IMR-90 (cell line): ENCODE results near the gene DBH. TPM values are rescaled to one million over a fixed set of nuclear protein-coding genes. Genes with fewer than 3 reads are reported as not detected.
A peak's percentile ranks its signal among the peaks of the same experiment; 100 is the strongest.

Source experiments
- ATAC-seq: fragments of 200-7000 bp; cut with Tn5 transposase; 2 replicates; pipeline ENCODE4 v1.9.1; 2020; ENCODE audit warnings: low read depth, mild to moderate bottlenecking, moderate library complexity
- BruUV-seq: library from RNA; stranded (reverse); fragments of 400-500 nt; replicated peaks from 2 replicates; lab custom pipeline; 2021; lab: Mats Ljungman, UMichigan
- CTCF ChIA-PET: fragments of 300-600 bp; formaldehyde crosslinking; extraction: SDS; loops from one replicate; lab custom pipeline; 2021; ENCODE audit warnings: antibody characterized with exemption; lab: Yijun Ruan, JAX
- POLR2A ChIA-PET: fragments of 300-600 bp; sonication (Branson Sonifier 250); formaldehyde crosslinking; loops from one replicate; lab custom pipeline; 2022; ENCODE audit warnings: antibody characterized with exemption; ENCODE audit not compliant: unreplicated experiment; lab: Charles Lee
- DNase-seq: peaks from one replicate; pipeline ENCODE4 v3.0.0; 2013
- H2AFZ ChIP-seq: replicated peaks from 2 replicates; pipeline ENCODE3; 2013; ENCODE audit warnings: low read length, mild to moderate bottlenecking; ENCODE audit not compliant: poor library complexity
- H2AK5ac ChIP-seq: 2 replicates; pipeline ENCODE4 v1.6.1; 2013; ENCODE audit warnings: low read depth, low read length, inconsistent platforms
- H2AK9ac ChIP-seq: replicated peaks from 2 replicates; pipeline ENCODE3; 2013; ENCODE audit warnings: mild to moderate bottlenecking, low read depth, low read length, moderate library complexity; ENCODE audit not compliant: poor library complexity
- H2BK120ac ChIP-seq: 2 replicates; pipeline ENCODE4 v1.6.1; 2013; ENCODE audit warnings: low read depth, low read length, inconsistent platforms
- H2BK15ac ChIP-seq: 3 replicates; pipeline ENCODE4 v1.6.1; 2013; ENCODE audit warnings: low read depth, low read length, inconsistent platforms
- H2BK20ac ChIP-seq: 2 replicates; pipeline ENCODE4 v1.6.1; 2013; ENCODE audit warnings: low read depth, mild to moderate bottlenecking, inconsistent platforms, low read length, moderate library complexity
- H2BK5ac ChIP-seq: 2 replicates; pipeline ENCODE4 v1.6.1; 2013; ENCODE audit warnings: mild to moderate bottlenecking, low read depth, low read length, inconsistent platforms; ENCODE audit not compliant: poor library complexity, severe bottlenecking
- H3K14ac ChIP-seq: replicated peaks from 2 replicates; pipeline ENCODE4 v1.6.1; 2013; ENCODE audit warnings: low read depth, low read length, inconsistent platforms
- H3K18ac ChIP-seq: 2 replicates; pipeline ENCODE4 v1.6.1; 2013; ENCODE audit warnings: low read depth, low read length, control low read depth
- H3K23ac ChIP-seq: 2 replicates; pipeline ENCODE4 v1.6.1; 2013; ENCODE audit warnings: low read depth, low read length, inconsistent platforms
- H3K27ac ChIP-seq: 2 replicates; pipeline ENCODE4 v1.5.1; 2013; ENCODE audit warnings: mild to moderate bottlenecking, control low read depth, low read length; ENCODE audit not compliant: insufficient read depth
- H3K27me3 ChIP-seq: 2 replicates; pipeline ENCODE4 v1.6.1; 2013; ENCODE audit warnings: low read length; ENCODE audit not compliant: control insufficient read depth, insufficient read depth
- H3K36me3 ChIP-seq: 2 replicates; pipeline ENCODE4 v1.6.1; 2013; ENCODE audit warnings: low read length, mixed read lengths; ENCODE audit not compliant: control insufficient read depth, insufficient read depth
- H3K4ac ChIP-seq: 2 replicates; pipeline ENCODE4 v1.6.1; 2013; ENCODE audit warnings: low read depth, low read length, inconsistent platforms
- H3K4me1 ChIP-seq: 2 replicates; pipeline ENCODE4 v1.6.1; 2013; ENCODE audit warnings: low read length, mixed read lengths; ENCODE audit not compliant: control insufficient read depth, insufficient read depth
- H3K4me2 ChIP-seq: 2 replicates; pipeline ENCODE4 v1.6.1; 2013; ENCODE audit warnings: low read depth, mild to moderate bottlenecking, control low read depth, low read length, moderate library complexity
- H3K4me3 ChIP-seq: 2 replicates; pipeline ENCODE4 v1.5.1; 2013; ENCODE audit warnings: low read depth, mild to moderate bottlenecking, control low read depth, low read length, moderate library complexity; ENCODE audit not compliant: insufficient read depth
- H3K56ac ChIP-seq: 2 replicates; pipeline ENCODE4 v1.6.1; 2013; ENCODE audit warnings: low read length, inconsistent platforms; ENCODE audit not compliant: insufficient read depth; ENCODE audit errors: extremely low read depth
- H3K79me1 ChIP-seq, 2 experiments: 2 replicates each; pipeline ENCODE4 v1.6.1; 2013; ENCODE audit warnings: low read length in 2 of 2, inconsistent platforms in 1 of 2, low read depth in 1 of 2
- H3K9ac ChIP-seq: 2 replicates; pipeline ENCODE4 v1.6.1; 2013; ENCODE audit warnings: low read depth, low read length, control low read depth
- H3K9me1 ChIP-seq: 2 replicates; pipeline ENCODE4 v1.6.1; 2013; ENCODE audit warnings: low read length, inconsistent platforms; ENCODE audit not compliant: insufficient read depth
- H3K9me3 ChIP-seq: 2 replicates; pipeline ENCODE4 v1.6.1; 2013; ENCODE audit warnings: low read length; ENCODE audit not compliant: control insufficient read depth, insufficient read depth
- H4K20me1 ChIP-seq: 2 replicates; pipeline ENCODE4 v1.6.1; 2013; ENCODE audit warnings: low read length, inconsistent platforms; ENCODE audit not compliant: insufficient read depth
- H4K5ac ChIP-seq: 2 replicates; pipeline ENCODE4 v1.6.1; 2013; ENCODE audit warnings: mild to moderate bottlenecking, low read depth, low read length, control low read depth
- H4K8ac ChIP-seq, 2 experiments: 2 replicates each; pipeline ENCODE4 v1.6.1; 2013; ENCODE audit warnings: low read depth in 2 of 2, low read length in 2 of 2, control low read depth in 1 of 2, inconsistent platforms in 1 of 2
- H4K91ac ChIP-seq: 2 replicates; pipeline ENCODE4 v1.6.1; 2013; ENCODE audit warnings: low read depth, low read length, inconsistent platforms; ENCODE audit not compliant: insufficient read depth
- BHLHE40 ChIP-seq: fragments of 150-350 bp; IDR thresholded peaks from 2 replicates; pipeline ENCODE4 v1.6.1; 2016; ENCODE audit warnings: mild to moderate bottlenecking, low read depth, low read length
- RAD21 ChIP-seq: IDR thresholded peaks from 2 replicates; pipeline ENCODE4 v1.6.1; 2012; ENCODE audit warnings: low read length, improper control_type of control experiment
- WGBS, 2 experiments: methylation state at CpG; one replicate each; pipeline versions ENCODE4 v1.1.5 to v1.1.7; 2013; ENCODE audit warnings: missing lambda C conversion rate in 2 of 2; ENCODE audit not compliant: insufficient read length in 1 of 2; ENCODE audit errors: extremely low coverage in 2 of 2; 5-methylcytosine and 5-hydroxymethylcytosine counted together
- dilution Hi-C: fragments of 300-500 bp; cut with HindIII; formaldehyde crosslinking; loops from one replicate; pipeline ENCODE4 v1.14.3; 2018; ENCODE audit warnings: low sequenced_read_pairs; ENCODE audit not compliant: unreplicated experiment
- in situ Hi-C: fragments of 300-500 bp; cut with MboI; formaldehyde crosslinking; loops from 3 replicates; pipeline ENCODE4 v1.14.3; 2019; ENCODE audit warnings: low sequenced_read_pairs, inconsistent platforms, mixed read lengths
- intact Hi-C: fragments of 100-400 bp; cut with micrococcal nuclease; formaldehyde crosslinking; loops from 2 replicates; pipeline ENCODE4 v1.10.0; 2022
- polyA plus RNA-seq, 3 experiments: library from polyadenylated mRNA; depleted of rRNA; stranded (reverse); fragments of >200 nt; gene quantifications; 2 replicates each; pipeline ENCODE4 v1.2.3, GENCODE V29; 2012; ENCODE audit warnings: low replicate concordance in 1 of 3
- total RNA-seq: library from RNA; depleted of rRNA; stranded (reverse); fragments of >200 nt; gene quantifications from 2 replicates; pipeline ENCODE4 v1.2.3, GENCODE V29; 2012
- TF ChIP-seq, protein P1 (sequence below): conservative IDR thresholded peaks from 2 replicates; pipeline ENCODE4 v1.5.1; 2012; ENCODE audit warnings: mild to moderate bottlenecking, low read depth, low read length, improper control_type of control experiment
- TF ChIP-seq, protein P2 (sequence below): fragments of 150-350 bp; IDR thresholded peaks from 2 replicates; pipeline ENCODE4 v1.6.1; 2016; ENCODE audit warnings: low read depth, mild to moderate bottlenecking, low read length, moderate library complexity, borderline replicate concordance

Gene DBH
- total and polyA plus RNA-seq, 2 of the 4 experiments (the other 2 are of a cell fraction), result not detected

DNA sequence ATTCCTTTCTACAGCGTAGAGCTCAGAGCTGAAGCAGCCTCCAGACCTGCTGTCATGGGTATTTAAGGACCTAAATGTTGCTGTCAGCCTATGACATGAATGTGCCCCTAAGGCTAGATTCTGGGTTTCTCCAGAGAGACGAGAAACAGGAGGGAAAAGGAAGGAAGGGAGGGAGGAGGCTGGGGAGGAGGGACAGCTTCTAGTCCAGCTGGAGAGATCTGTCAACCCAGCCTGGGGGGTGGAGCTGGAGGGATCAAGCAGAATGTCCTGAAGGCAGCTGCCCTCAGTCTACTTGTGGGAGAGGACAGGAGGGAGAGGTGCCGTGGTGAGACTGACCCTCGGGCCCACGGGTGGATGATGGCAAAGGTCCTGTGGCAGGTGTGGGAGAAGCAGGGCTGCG lies 1.1 kb upstream of the DBH start:
- dilution Hi-C loops, result no loop called here
- no peak overlapping the region for H4K5ac ChIP-seq
- BruUV-seq, result no TSS peak
- H4K91ac ChIP-seq, result no peak overlapping the region
- no peak overlapping the region for H3K14ac ChIP-seq
- H4K8ac ChIP-seq, result no peak overlapping the region
- DNase-seq, result no peak
- no peak overlapping the region for H3K4me3 ChIP-seq
- H3K9ac ChIP-seq, result no peak overlapping the region
- no peak overlapping the region for H3K23ac ChIP-seq
- H2BK15ac ChIP-seq, result no peak overlapping the region
- no peak overlapping the region for H2AK9ac ChIP-seq
- WGBS, 2 experiments, result 17% methylated on average over 3 of the region's 6 CpGs; no CpG with 5 or more reads in 1 of the 2 experiments
- intact Hi-C loops, result no loop called here
- H3K9me3 ChIP-seq, result no peaks in the 10 kb centered on the region
- TF ChIP-seq, protein P1, sequence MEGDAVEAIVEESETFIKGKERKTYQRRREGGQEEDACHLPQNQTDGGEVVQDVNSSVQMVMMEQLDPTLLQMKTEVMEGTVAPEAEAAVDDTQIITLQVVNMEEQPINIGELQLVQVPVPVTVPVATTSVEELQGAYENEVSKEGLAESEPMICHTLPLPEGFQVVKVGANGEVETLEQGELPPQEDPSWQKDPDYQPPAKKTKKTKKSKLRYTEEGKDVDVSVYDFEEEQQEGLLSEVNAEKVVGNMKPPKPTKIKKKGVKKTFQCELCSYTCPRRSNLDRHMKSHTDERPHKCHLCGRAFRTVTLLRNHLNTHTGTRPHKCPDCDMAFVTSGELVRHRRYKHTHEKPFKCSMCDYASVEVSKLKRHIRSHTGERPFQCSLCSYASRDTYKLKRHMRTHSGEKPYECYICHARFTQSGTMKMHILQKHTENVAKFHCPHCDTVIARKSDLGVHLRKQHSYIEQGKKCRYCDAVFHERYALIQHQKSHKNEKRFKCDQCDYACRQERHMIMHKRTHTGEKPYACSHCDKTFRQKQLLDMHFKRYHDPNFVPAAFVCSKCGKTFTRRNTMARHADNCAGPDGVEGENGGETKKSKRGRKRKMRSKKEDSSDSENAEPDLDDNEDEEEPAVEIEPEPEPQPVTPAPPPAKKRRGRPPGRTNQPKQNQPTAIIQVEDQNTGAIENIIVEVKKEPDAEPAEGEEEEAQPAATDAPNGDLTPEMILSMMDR, result no peak
- TF ChIP-seq, protein P2, sequence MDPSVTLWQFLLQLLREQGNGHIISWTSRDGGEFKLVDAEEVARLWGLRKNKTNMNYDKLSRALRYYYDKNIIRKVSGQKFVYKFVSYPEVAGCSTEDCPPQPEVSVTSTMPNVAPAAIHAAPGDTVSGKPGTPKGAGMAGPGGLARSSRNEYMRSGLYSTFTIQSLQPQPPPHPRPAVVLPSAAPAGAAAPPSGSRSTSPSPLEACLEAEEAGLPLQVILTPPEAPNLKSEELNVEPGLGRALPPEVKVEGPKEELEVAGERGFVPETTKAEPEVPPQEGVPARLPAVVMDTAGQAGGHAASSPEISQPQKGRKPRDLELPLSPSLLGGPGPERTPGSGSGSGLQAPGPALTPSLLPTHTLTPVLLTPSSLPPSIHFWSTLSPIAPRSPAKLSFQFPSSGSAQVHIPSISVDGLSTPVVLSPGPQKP, result no peak
- TF ChIP-seq RAD21 (no peak), BHLHE40 (no peak)
- H3K79me1 ChIP-seq, result no peaks in the 10 kb centered on the region
- no peak overlapping the region for H2AK5ac ChIP-seq
- no peak overlapping the region for H2BK120ac ChIP-seq
- in situ Hi-C loops, result no loop called here
- no peaks in the 10 kb centered on the region for H3K36me3 ChIP-seq
- H3K9me1 ChIP-seq, result no peaks in the 10 kb centered on the region
- no peak overlapping the region for H3K18ac ChIP-seq
- H3K4me1 ChIP-seq, result no peaks in the 10 kb centered on the region
- no peak overlapping the region for H3K4ac ChIP-seq
- H3K27ac ChIP-seq, result no peak overlapping the region
- no peak overlapping the region for H3K4me2 ChIP-seq
- no peaks in the 10 kb centered on the region for H4K20me1 ChIP-seq
- H2AFZ ChIP-seq, result peak overlapping the region; percentile 58
- H2BK5ac ChIP-seq, result no peak overlapping the region
- CTCF ChIA-PET, result no interaction called here
- no peak overlapping the region for H2BK20ac ChIP-seq
- POLR2A ChIA-PET, result no interaction called here
- H3K56ac ChIP-seq, result no peak overlapping the region
- peaks cover 67% of the 10 kb centered on the region for H3K27me3 ChIP-seq
- no peak for ATAC-seq
